HG02970 (cell line): ENCODE data around the gene BIN2.
"Not testable (repeated sequence)": the region's sequence is repeated elsewhere in the genome, so short reads cannot be mapped to it uniquely, and the experiment has no call there.

Experiments
- ATAC-seq: cut with Tn5 transposase; IDR thresholded peaks from one replicate; pipeline ENCODE4 v1.9.1; 2021; ENCODE audit warnings: mild to moderate bottlenecking, moderate library complexity, moderate number of reproducible peaks; ENCODE audit not compliant: unreplicated experiment, low FRiP score

The BIN2 gene

DNA sequence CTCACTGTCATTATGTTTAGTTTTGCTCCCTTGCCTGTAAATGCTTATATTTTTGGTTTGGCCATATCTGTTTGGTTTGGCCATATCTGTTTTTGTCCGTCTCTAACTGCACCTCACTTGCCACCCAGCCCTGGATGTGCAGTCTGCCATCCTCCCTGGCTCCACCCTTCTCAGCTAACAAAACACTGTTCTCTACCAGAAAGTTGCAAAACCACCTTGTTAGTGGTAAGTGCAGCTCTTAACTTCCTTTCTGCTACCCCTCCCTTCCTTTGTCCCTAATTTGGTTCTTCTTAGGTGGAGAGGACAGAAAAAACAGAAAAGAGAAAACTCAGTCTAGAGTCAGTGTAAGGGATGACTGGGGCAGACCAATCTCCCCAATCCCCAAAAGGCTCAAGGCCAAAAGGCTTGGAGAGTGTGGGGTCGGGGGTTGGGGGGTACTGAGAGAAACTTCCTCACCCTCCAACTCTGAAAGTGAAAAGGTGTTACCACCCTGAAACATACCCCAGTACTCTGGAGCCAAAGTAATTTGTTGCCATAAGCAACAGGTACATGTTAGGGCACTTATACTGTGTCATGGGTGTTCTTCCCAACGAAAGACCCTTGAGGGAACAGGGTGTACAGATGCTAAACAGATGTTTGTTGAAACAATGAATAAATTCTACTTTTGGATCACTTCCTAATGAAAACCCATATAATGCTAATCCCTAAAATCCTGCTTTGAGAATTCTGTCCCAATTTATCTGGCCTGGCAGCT lies 5.0 kb downstream of the BIN2 start:
- ATAC-seq, result no peak

DNA sequence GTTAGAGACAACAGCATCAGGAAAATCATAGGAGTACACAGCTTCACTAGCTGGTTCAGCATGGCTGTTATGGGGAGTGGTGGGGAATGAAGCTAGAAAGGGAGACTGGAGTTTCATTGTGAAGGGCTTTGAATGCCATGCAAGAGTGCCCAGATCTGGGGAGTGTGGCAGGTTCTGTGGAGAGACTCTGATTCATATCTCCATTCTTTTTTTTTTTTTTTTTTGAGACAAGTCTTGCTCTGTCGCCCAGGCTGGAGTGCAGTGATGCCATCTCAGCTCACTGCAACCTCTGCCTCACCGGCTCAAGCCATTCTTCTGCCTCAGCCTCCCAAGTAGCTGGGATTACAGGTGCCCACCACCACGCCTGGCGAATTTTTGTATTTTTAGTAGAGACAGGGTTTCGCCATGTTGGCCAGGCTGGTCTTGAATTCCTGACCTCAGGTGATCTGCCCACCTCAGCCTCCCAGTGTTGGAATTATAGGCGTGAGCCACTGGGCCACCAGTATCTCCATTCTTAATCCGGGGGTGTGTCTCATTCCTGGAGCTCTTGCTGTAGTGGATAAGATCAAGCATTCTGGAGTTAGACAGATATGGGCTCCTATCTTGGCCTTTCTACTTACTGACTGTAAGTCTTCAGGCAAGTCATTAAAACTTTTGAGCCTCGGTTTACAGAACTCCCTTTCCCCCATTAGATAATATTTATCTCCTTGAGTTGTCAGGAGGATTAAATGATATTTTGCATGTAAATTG lies 5.7 kb downstream of the BIN2 start:
- ATAC-seq, result not testable (repeated sequence)

DNA sequence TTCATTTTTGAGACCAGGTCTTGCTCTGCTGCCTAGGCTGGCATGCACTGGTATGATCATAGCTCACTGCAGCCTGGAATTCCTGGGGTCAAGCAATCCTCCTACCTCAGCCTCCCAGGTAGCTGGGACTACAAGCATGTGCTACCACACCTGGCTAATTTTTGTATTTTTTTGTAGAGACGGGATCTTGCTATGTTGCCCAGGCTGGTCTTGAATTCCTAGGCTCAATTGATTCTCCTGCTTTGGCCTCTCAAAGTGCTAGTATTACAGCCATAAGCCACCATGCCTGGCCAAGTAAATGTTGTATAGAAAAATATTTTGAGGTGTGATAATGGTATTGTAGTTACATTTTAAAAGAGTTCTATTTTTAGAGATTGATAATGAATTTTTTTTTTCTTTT lies 12.6 kb downstream of the BIN2 start:
- ATAC-seq, result no peak

DNA sequence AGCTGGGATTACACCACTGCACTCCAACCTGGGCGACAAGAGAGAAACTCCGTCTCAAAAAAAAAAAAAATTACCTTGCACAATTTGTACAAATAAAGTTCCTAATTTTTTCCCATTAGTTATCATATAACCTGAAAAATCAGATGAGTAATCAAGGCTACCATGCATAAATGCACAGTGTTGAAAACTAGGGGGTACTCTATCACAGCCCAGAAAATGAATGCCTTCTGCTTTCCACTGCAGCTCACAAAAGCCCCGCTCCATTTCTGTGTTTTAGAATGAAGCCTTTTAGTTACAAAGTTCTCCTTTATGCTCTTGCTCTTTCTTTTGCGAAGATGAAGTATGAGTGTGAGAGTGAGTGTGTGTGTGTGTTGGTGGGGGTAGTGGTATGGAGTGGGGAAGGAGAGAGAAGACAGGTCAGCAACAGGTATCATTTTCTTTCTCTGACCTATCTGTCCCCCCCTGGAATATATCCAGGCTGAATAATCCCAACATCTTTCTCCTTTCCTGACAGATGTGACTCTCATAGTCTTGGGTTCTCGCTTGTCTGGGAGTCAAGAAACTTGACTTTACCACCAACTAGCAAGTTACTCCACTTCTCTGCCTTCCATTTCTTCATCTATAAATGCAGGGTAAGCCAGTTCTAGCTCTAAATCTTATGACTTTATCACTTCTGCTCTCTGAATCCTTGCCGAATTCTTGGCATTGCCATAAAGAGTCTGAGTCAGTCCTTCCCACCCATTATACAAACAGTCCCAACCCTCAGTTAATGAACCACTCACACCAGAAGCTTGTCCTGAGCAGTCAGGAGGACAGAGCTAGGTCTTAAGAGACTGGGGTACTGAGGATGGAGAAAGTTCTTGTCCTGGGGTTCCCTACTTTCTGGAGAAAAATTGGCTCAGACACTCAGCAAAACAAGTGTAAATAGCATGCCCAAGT lies 16.1 kb downstream of the BIN2 start:
- ATAC-seq, result no peak

DNA sequence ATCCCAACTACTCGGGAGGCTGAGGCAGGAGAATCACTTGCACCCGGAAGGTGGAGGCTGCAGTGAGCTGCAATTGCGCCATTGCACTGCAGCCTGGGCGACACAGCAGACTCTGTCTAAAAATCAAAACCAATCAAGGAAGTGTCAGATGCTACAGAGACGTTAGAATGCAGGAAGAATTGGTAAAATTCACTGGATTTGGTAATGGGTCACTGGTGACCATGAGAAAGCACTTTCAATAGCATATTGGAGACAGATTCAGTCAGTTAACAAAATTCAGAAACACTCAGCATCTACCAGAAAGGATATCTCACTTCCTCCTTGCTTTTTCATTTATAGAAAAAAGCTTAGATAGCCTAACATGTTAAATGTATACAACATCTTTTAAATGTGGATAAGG lies 17.5 kb downstream of the BIN2 start:
- ATAC-seq, result no peak

DNA sequence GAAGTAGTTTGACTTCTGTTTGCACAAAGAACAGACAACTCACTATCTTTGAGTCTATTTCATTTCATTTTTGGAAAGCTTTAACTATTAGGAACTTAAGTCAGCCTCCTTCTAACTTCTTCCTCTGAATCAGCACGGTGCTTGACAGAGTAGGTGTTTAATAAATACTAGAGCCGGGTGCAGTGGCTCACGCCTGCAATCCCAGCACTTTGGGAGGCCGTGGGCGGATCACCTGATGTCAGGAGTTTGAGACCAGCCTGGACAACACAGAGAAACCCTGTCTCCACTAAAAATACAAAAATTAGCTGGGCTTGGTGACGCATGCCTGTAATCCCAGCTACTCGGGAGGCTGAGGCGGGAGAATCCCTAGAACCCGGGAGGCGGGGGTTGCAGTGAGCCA lies 23.2 kb downstream of the BIN2 start:
- ATAC-seq, result not testable (repeated sequence)

DNA sequence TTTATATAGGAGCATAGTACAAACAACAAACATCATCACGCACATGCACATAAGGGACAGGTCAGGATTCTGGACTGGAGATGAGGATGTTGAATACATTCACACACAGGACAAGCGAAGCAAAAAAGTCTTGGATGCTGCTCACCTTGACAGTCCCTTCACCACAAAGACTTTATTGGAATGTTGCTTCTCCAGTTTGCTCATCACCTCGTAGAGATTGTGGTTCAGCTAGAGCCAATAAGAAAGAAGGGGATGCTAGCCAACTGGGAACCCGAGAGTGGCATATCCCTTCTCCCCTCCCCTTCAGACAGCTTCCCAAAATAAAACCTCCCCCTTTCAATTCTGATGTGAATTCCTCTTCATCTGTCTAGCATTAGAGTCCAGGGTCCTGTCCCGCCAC lies 28.3 kb downstream of the BIN2 start:
- ATAC-seq, result no peak

DNA sequence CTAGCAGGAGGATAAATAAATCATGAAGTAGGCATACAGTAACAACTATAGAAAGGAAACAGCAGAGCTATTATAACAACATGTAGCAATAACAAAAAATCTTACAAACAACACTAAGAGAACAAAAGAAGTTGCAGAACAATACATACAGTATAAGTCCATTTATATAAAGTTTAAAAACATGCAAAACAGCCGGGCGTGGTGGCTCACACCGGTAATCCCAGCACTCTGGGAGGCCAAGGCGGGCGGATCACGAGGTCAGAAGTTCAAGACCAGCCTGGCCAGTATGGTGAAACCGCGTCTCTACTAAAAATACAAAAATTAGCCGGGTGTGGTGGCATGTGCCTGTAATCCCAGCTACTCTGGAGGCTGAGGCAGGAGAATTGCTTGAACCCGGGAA lies 29.9 kb downstream of the BIN2 start:
- ATAC-seq, result not testable (repeated sequence)

DNA sequence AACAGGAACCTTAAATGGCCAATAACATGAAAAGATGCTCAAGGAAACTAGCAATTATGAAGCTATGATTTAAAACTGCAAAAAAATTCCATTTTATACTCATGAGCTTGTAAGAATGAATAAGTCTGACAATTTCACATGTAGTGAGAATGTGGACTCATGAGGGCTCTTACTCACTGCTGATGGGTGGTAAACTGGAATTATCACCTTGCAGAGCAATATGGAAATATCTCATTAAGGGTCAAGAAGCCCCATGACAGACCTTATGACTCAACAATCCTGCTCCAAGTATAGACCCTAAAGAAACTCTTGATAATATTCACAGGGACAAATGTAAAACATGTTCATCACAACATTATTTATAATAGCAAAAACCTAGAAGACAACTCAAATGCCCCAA lies 30.3 kb downstream of the BIN2 start:
- no peak for ATAC-seq

DNA sequence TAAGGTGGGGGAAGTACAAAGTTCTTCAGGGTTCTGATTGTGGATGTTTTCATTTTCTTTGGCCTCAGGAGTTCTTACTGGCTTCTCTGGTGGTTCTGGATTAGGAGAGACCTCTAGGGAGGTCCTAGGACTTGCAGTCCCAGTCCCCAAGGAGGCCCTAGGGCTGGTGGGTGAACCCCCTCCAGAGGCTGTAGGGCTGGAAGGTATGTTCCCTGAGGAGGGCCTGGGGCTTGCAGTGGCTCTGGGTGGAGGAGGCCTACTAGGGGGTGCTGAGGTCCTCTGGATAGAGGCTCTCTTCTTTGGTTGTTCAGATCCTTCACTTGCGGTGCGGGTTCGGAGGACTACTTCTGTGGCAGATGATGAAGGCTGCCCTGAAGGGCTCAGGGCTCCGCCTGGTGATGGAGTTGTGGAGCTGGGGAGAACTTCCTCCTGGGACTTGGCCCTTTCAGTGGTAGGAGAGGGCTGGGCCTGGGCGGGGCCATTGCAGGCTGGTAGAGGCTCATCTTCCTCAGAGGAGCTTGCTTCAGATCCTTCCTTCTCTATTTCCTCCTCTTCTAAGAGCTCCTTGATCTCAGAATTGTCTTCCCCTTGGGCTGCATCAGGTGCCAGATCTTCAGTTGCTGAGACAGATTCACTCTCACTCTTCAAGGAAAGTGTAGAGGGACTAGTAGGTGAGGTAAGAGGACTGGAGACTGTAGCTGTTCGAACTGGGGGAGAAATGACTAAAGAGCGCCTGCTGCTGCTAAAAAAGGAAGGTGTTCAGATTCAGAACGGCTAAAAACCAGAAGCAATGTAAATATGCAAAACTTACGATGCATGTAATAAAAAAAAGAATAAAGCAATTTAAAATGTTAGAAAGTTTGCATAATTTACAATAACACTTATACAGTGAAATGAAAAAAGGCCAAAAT lies 32.1 kb downstream of the BIN2 start:
- not testable (repeated sequence) for ATAC-seq

DNA sequence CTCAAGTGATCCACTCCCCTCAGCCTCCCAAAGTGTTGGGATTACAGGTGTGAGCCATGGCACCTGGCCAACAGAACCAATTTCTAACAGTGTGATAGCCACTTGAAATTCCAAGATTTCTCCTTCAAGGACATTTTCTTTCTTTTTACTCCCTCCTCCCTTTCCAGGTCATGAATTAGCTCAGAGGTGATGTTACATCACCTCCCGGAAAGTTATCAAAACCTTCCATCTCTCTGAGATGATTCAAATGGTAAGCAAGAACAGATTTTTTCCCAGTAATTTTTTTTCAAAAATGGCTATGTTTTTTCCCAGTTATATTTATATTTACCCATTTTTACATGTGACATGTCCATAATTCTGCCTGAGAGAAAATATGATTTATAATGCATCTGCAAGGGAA lies 38.1 kb downstream of the BIN2 start:
- ATAC-seq, result no peak

DNA sequence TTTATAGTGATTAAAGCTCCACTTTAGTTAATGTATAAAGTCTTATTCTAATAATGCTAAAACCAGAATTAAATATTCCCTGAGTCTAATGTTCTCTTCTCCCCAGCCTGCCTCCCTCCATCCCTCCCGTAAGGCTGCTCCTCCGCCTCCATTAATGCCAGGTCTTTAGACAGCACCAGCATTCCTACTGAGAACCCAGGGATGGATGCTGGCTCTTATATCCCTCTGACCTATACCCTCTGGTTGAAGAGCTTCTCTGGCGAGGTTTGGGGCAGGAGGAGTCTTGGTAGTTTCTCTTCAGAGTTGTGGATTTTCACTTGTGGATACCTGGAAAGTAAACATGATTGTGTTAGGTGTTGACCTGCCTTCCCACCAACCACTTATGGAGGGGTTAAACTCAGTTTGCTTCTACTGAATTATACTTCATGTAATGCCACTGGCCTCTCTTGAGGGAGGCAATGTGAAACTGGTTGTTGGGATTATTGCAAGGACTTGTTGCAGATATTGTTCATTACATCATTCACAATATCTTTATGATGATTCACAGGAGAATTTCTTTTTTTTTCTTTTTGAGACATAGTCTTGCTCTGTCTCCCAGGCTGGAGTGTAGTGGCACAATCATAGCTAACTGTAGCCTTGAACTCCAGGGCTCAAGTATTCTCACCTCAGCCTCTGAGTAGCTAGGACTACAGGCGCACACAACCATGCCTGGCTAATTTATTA lies 42.6 kb downstream of the BIN2 start:
- no peak for ATAC-seq

DNA sequence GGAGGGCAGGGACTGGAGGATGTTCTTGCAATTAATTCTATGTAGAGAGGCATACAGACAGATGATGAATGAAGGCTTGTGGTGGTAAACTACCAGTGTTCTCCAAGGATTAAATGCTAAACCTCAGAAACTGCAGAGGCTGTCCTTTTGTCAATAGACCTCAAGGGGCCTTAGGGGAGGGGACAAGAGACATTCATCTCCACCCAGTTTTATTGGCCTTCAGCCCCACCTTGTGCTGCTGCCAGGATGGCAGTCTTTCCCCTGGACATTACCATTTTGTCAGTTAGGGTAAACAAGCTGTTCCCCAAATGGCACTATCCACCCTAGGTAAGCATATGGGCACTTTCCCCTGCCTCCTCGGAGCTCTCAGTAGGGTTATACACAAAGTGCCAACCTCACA lies 48.9 kb downstream of the BIN2 start:
- no peak for ATAC-seq

DNA sequence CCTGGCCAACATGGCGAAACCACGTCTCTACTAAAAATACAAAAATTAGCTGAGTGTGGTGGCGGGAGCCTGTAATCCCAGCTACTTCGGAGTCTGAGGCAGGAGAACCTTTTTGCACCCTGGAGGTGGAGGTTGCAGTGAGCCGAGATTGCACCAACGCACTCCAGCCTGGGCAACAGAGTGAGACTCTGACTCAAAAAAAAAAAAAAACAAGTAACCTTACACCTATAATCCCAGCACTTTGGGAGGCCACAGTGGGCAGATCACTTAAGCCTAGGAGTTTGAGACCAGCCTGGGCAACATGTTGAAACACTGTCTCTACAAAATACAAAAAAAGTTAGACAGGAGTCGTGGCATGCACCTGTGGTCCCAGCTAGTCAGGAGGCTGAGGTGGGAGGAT lies 51.2 kb downstream of the BIN2 start:
- ATAC-seq, result not testable (repeated sequence)

DNA sequence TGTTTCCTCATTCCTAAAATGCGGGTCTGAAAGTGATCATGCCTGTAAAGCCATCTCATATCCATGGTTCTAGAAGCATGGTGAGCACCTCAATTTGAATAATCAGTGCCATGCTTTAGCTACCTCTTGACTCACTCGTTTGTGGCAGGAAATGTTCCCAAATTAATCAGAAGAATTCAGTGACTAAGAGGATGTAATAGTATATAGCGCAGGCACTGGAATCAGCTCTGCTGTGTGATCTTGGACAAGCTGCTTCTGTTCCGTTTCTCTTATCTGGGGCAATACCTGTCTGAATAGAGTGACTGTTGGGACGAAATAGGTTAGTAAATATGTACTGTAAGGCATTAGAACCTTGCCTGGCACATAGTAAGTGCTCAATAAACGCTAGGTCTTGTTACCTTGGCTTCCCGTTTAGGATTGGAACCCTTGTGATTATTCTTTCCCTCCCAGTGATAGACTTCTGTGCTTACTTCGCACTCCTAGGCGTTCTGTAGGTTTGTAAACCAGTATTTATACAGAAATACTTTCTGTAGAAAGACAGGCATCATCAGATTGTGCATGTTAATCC lies 52.9 kb downstream of the BIN2 start:
- ATAC-seq, result no peak

DNA sequence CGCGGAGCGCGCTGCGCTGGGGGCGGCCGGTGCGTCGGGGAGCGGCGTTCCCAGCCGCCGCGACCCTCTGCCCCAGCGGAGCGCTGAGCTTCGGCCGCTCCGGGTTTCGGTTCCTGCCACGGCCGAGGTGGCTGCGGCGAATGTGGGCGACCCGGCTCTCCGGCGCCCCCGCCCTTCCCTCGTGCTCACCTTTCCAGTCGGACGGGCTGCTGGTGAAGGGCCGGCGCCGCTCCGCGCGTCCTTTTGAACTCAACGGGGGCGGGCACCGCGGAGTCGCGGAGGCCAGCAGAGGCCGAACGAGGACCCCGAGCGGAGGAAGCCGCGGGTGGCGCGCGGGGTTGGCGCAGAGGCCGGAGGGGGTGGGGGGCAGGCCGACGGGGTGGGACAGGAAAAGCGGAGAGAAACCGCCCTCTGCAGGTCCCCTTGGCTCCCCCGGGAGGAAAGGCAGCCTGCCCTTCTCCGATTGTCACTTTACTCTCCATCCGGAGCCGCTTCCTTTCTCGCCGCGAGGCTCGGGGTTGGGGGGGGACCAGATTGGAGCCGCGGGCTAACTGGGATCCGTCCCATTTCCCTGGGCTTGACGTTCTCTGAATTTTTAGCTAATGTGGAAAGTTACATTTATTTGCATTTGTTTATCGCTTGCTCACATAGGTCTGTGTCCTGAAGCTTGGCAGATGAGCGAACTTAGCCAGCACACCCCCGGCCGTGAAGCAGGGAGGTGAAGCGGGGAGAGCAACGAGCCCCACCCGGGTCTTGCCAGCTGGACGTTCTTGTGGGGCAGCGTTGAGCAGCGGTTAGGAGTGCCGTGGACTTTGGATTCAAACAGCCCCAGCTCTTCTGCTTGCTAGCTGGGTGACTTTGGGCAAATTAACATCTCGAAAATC lies 53.7 kb downstream of the BIN2 start, which contains the start of gene SMAGP:
Gene SMAGP, minus strand, starts transcription at position 349 of the 884 bp plus-strand sequence. CDS start 1,137 bp downstream, outside the sequence.
- peak; percentile 55 for ATAC-seq

DNA sequence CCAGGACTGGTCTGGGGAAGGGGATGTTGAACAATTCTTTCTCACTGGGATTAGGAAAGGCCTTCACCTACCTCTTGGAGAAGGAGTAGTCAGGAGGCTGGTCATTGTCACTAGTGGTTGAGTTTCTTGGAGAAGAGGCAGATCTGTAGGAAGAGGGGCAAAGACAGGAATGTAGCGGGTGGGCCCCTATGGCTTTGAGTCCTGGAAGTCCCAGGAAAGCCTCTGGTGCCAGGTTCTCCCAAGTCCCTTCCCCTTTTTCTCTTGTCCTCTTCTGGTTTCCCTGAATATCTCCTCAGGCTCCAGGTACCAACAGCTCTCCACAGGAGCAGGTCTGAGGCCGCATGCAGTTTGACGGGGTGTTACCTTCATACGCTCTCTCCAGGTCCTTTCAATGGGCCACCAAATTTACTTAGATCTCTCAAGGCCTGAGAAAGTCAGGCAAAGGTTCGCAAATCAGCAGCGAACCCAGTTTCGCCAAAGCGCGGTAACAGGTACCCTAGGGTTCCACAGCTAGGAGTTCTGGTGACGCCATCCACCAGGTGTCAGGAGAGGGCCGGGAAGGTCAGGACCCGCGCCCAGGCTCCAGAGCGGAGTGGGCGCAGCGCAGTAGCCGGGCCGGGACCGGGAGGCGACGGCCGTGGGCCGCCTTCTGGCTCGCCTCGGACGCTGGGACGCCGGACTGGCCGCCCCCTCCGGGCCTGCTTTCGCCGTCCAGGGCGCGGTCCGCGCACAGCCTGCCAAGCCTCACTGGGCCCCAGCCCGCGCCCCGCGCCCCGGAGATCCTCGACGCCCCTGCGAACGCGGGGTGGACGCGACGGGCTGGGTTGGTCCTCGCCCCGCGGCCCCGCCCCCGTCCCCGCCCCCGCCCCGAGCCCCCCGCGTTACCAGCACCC lies 54.6 kb downstream of the BIN2 start:
- peak; percentile 36 for ATAC-seq
